OCI-LY1 (cell line): ENCODE measurements around the gene CNOT2.

Experiments used
- H2AFZ ChIP-seq: fragments of 200-600 bp; sonication (generic), shearing (Covaris generic); 2 replicates; pipeline ENCODE4 v1.6.0; 2014; ENCODE audit warnings: antibody characterized with exemption, mild to moderate bottlenecking, low read length
- H3F3A ChIP-seq: fragments of 200-600 bp; sonication (generic), shearing (Covaris generic); 2 replicates; pipeline ENCODE4 v1.6.0; 2014; ENCODE audit warnings: mild to moderate bottlenecking, antibody characterized with exemption, low read length, moderate library complexity; ENCODE audit not compliant: insufficient read depth
- H3K27ac ChIP-seq: fragments of 200-600 bp; sonication (generic); 2 replicates; pipeline ENCODE4 v1.5.1; 2014; ENCODE audit warnings: low read length, mixed run types, mild to moderate bottlenecking, low read depth; ENCODE audit not compliant: poor library complexity, severe bottlenecking
- H3K27me3 ChIP-seq: fragments of 200-600 bp; sonication (generic); 2 replicates; pipeline ENCODE4 v1.6.0; 2014; ENCODE audit warnings: antibody characterized with exemption, mild to moderate bottlenecking, low read length, moderate library complexity; ENCODE audit not compliant: insufficient read depth
- H3K36me3 ChIP-seq: fragments of 200-600 bp; sonication (generic); 2 replicates; pipeline ENCODE4 v1.6.1; 2014; ENCODE audit warnings: mild to moderate bottlenecking, antibody characterized with exemption, low read length, moderate library complexity, mixed read lengths; ENCODE audit not compliant: insufficient read depth
- H3K4me1 ChIP-seq: fragments of 200-600 bp; sonication (generic); 2 replicates; pipeline ENCODE4 v1.5.1; 2014; ENCODE audit warnings: mild to moderate bottlenecking, low read length, moderate library complexity; ENCODE audit not compliant: insufficient read depth, severe bottlenecking
- H3K4me2 ChIP-seq: fragments of 200-600 bp; sonication (generic), shearing (Covaris generic); 2 replicates; pipeline ENCODE4 v1.6.1; 2014; ENCODE audit warnings: low read length
- H3K4me3 ChIP-seq: fragments of 200-600 bp; sonication (generic); 2 replicates; pipeline ENCODE4 v1.5.1; 2014; ENCODE audit warnings: low read length, low read depth, mild to moderate bottlenecking, mixed read lengths; ENCODE audit not compliant: poor library complexity, severe bottlenecking
- H3K79me2 ChIP-seq: fragments of 200-600 bp; shearing (Covaris generic); 2 replicates; pipeline ENCODE4 v1.6.1; 2016; ENCODE audit warnings: mixed run types, low read length, mixed read lengths; ENCODE audit not compliant: insufficient read depth
- H3K9ac ChIP-seq: fragments of 200-600 bp; sonication (generic), shearing (Covaris generic); 2 replicates; pipeline ENCODE4 v1.6.1; 2014; ENCODE audit warnings: mild to moderate bottlenecking, low read length, mixed read lengths
- H3K9me2 ChIP-seq: fragments of 200-600 bp; sonication (generic), shearing (Covaris generic); 2 replicates; pipeline ENCODE4 v1.6.1; 2014; ENCODE audit warnings: low read depth, mild to moderate bottlenecking, low read length, mixed read lengths
- H3K9me3 ChIP-seq: fragments of 200-600 bp; shearing (Covaris generic); 2 replicates; pipeline ENCODE4 v1.6.1; 2014; ENCODE audit warnings: low read length, mixed read lengths
- H4K20me1 ChIP-seq: fragments of 200-600 bp; sonication (generic), shearing (Covaris generic); 2 replicates; pipeline ENCODE4 v1.6.0; 2016; ENCODE audit warnings: mild to moderate bottlenecking, low read length; ENCODE audit not compliant: insufficient read depth
- EZH2 ChIP-seq: fragments of 200-600 bp; sonication (generic), shearing (Covaris generic); IDR thresholded peaks from 2 replicates; pipeline ENCODE4 v1.8.0; 2017; ENCODE audit warnings: borderline replicate concordance, mixed run types, mild to moderate bottlenecking, antibody characterized with exemption, low read length, moderate library complexity, mixed read lengths
- TF ChIP-seq, protein P1 (sequence below): fragments of 200-600 bp; sonication (generic), shearing (Covaris generic); IDR thresholded peaks from 2 replicates; pipeline ENCODE4 v1.5.1; 2017; ENCODE audit warnings: mild to moderate bottlenecking, antibody characterized with exemption, low read length, moderate library complexity, mixed read lengths

The CNOT2 gene

DNA sequence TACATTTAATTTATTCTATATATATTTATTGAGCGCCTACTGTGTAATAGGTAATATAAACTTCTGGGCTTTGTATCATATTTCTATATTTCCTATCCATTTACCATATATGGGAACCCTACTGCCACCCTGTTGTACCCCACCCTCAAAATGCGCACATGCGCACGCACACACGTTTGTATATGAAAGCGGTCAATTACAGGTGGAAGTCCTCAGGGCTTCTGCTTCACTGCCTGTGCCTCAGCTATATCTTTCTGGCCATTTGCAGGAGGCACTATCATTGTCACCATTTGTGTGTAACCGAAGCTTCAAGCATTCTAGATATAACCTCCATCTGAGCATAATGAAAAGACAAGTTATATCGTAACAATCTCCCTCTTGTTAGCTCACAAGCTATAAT is 91.5 kb downstream of the CNOT2 start:
- Histone ChIP-seq H3K27me3 (no peaks in the 10 kb centered on the region), H3K9me3 (no peaks in the 10 kb centered on the region), H3K27ac (no peak overlapping the region), H2AFZ (no peak overlapping the region), H3K4me3 (no peak overlapping the region), H3K9ac (no peak overlapping the region), H3K79me2 (0 out of 2 replicates have a peak, but pooled peaks cover 3% of the 10 kb centered on the region), H4K20me1 (no peaks in the 10 kb centered on the region), H3K4me2 (no peak overlapping the region), H3F3A (no peaks in the 10 kb centered on the region), H3K36me3 (peaks cover 72% of the 10 kb centered on the region), H3K9me2 (no peaks in the 10 kb centered on the region), H3K4me1 (no peaks in the 10 kb centered on the region)
- TF ChIP-seq, protein P1, sequence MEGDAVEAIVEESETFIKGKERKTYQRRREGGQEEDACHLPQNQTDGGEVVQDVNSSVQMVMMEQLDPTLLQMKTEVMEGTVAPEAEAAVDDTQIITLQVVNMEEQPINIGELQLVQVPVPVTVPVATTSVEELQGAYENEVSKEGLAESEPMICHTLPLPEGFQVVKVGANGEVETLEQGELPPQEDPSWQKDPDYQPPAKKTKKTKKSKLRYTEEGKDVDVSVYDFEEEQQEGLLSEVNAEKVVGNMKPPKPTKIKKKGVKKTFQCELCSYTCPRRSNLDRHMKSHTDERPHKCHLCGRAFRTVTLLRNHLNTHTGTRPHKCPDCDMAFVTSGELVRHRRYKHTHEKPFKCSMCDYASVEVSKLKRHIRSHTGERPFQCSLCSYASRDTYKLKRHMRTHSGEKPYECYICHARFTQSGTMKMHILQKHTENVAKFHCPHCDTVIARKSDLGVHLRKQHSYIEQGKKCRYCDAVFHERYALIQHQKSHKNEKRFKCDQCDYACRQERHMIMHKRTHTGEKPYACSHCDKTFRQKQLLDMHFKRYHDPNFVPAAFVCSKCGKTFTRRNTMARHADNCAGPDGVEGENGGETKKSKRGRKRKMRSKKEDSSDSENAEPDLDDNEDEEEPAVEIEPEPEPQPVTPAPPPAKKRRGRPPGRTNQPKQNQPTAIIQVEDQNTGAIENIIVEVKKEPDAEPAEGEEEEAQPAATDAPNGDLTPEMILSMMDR = no peak
- TF ChIP-seq EZH2 = no peak

DNA sequence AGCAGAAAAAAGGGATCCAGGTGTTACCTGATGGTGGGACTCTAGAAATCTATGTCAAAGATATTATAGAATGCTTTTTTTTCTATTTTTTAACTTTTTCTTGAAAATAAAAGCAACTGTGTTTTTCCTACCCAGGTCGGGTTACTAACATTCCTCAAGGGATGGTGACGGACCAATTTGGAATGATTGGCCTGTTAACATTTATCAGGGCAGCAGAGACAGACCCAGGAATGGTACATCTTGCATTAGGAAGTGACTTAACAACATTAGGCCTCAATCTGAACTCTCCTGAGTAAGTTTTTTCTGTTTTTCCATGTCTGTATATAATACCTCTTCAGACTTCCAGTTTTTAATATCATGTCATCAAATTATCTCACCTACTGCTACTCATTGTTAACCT is 95.3 kb downstream of the CNOT2 start:
- Histone ChIP-seq H3K36me3 (peaks cover 87% of the 10 kb centered on the region), H3K27me3 (no peaks in the 10 kb centered on the region)

DNA sequence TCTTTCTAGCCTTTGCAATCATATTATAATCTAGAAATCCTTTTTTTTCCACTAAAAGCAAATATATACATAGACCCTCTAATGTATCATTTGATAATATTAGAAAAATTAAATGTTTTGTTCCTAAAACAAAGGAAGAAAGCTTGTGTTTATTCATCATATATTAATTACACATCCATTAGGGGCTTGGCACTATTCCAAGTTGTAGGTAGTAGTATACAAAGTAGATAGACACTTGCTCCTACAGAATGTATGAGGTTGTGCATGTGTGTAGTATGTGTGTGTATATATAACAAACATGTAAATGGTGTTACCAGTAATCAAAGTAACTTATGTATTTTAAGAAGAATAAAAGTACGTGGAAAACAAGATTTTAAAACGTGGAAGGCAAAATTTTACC is 107.8 kb downstream of the CNOT2 start:
- H3K9me2 ChIP-seq = no peaks in the 10 kb centered on the region
- H3F3A ChIP-seq = peaks cover 3% of the 10 kb centered on the region; the same call in 1 of the 2 replicates
- no peaks in the 10 kb centered on the region for H3K79me2 ChIP-seq
- H3K27ac ChIP-seq = no peak overlapping the region
- no peak overlapping the region for H3K9ac ChIP-seq
- H3K27me3 ChIP-seq = no peaks in the 10 kb centered on the region
- no peak overlapping the region for H3K4me3 ChIP-seq
- H3K36me3 ChIP-seq = peaks cover 49% of the 10 kb centered on the region
- H3K9me3 ChIP-seq = no peaks in the 10 kb centered on the region
- peaks cover 15% of the 10 kb centered on the region for H3K4me1 ChIP-seq
- no peaks in the 10 kb centered on the region for H4K20me1 ChIP-seq
- H3K4me2 ChIP-seq = no peak overlapping the region
- TF ChIP-seq, protein P1 = no peak
- no peak for TF ChIP-seq EZH2
- no peak overlapping the region for H2AFZ ChIP-seq

More for the DNA sequence above, 95.3 kb downstream of the CNOT2 start:
- Histone ChIP-seq H2AFZ (no peak overlapping the region), H3K4me1 (no peaks in the 10 kb centered on the region), H3K9me3 (no peaks in the 10 kb centered on the region), H3K4me3 (no peak overlapping the region), H3F3A (no peaks in the 10 kb centered on the region), H4K20me1 (no peaks in the 10 kb centered on the region), H3K9me2 (no peaks in the 10 kb centered on the region), H3K4me2 (no peak overlapping the region), H3K79me2 (0 out of 2 replicates have a peak, but pooled peaks cover 3% of the 10 kb centered on the region), H3K9ac (no peak overlapping the region), H3K27ac (no peak overlapping the region)
- TF ChIP-seq, protein P1 = no peak
- TF ChIP-seq EZH2 = no peak
